IMR-90 (cell line): ENCODE measurements around the gene E4F1. TPM values are rescaled to one million over a fixed set of nuclear protein-coding genes. Genes with fewer than 3 reads are reported as not detected.

Experiments
- ATAC-seq: fragments of 200-7000 bp; cut with Tn5 transposase; 2 replicates; pipeline ENCODE4 v1.9.1; 2020; ENCODE audit warnings: low read depth, mild to moderate bottlenecking, moderate library complexity
- BruUV-seq: library from RNA; stranded (reverse); fragments of 400-500 nt; replicated peaks from 2 replicates; lab custom pipeline; 2021; lab: Mats Ljungman, UMichigan
- CTCF ChIA-PET: fragments of 300-600 bp; formaldehyde crosslinking; extraction: SDS; loops from one replicate; lab custom pipeline; 2021; ENCODE audit warnings: antibody characterized with exemption; lab: Yijun Ruan, JAX
- POLR2A ChIA-PET: fragments of 300-600 bp; sonication (Branson Sonifier 250); formaldehyde crosslinking; loops from one replicate; lab custom pipeline; 2022; ENCODE audit warnings: antibody characterized with exemption; ENCODE audit not compliant: unreplicated experiment; lab: Charles Lee
- DNase-seq: peaks from one replicate; pipeline ENCODE4 v3.0.0; 2013
- H2AFZ ChIP-seq: replicated peaks from 2 replicates; pipeline ENCODE3; 2013; ENCODE audit warnings: low read length, mild to moderate bottlenecking; ENCODE audit not compliant: poor library complexity
- H2AK5ac ChIP-seq: 2 replicates; pipeline ENCODE4 v1.6.1; 2013; ENCODE audit warnings: low read depth, low read length, inconsistent platforms
- H2AK9ac ChIP-seq: replicated peaks from 2 replicates; pipeline ENCODE3; 2013; ENCODE audit warnings: mild to moderate bottlenecking, low read depth, low read length, moderate library complexity; ENCODE audit not compliant: poor library complexity
- H2BK120ac ChIP-seq: 2 replicates; pipeline ENCODE4 v1.6.1; 2013; ENCODE audit warnings: low read depth, low read length, inconsistent platforms
- H2BK15ac ChIP-seq: 3 replicates; pipeline ENCODE4 v1.6.1; 2013; ENCODE audit warnings: low read depth, low read length, inconsistent platforms
- H2BK20ac ChIP-seq: 2 replicates; pipeline ENCODE4 v1.6.1; 2013; ENCODE audit warnings: low read depth, mild to moderate bottlenecking, inconsistent platforms, low read length, moderate library complexity
- H2BK5ac ChIP-seq: 2 replicates; pipeline ENCODE4 v1.6.1; 2013; ENCODE audit warnings: mild to moderate bottlenecking, low read depth, low read length, inconsistent platforms; ENCODE audit not compliant: poor library complexity, severe bottlenecking
- H3K14ac ChIP-seq: replicated peaks from 2 replicates; pipeline ENCODE4 v1.6.1; 2013; ENCODE audit warnings: low read depth, low read length, inconsistent platforms
- H3K18ac ChIP-seq: 2 replicates; pipeline ENCODE4 v1.6.1; 2013; ENCODE audit warnings: low read depth, low read length, control low read depth
- H3K23ac ChIP-seq: 2 replicates; pipeline ENCODE4 v1.6.1; 2013; ENCODE audit warnings: low read depth, low read length, inconsistent platforms
- H3K27ac ChIP-seq: 2 replicates; pipeline ENCODE4 v1.5.1; 2013; ENCODE audit warnings: mild to moderate bottlenecking, control low read depth, low read length; ENCODE audit not compliant: insufficient read depth
- H3K27me3 ChIP-seq: 2 replicates; pipeline ENCODE4 v1.6.1; 2013; ENCODE audit warnings: low read length; ENCODE audit not compliant: control insufficient read depth, insufficient read depth
- H3K36me3 ChIP-seq: 2 replicates; pipeline ENCODE4 v1.6.1; 2013; ENCODE audit warnings: low read length, mixed read lengths; ENCODE audit not compliant: control insufficient read depth, insufficient read depth
- H3K4ac ChIP-seq: 2 replicates; pipeline ENCODE4 v1.6.1; 2013; ENCODE audit warnings: low read depth, low read length, inconsistent platforms
- H3K4me1 ChIP-seq: 2 replicates; pipeline ENCODE4 v1.6.1; 2013; ENCODE audit warnings: low read length, mixed read lengths; ENCODE audit not compliant: control insufficient read depth, insufficient read depth
- H3K4me2 ChIP-seq: 2 replicates; pipeline ENCODE4 v1.6.1; 2013; ENCODE audit warnings: low read depth, mild to moderate bottlenecking, control low read depth, low read length, moderate library complexity
- H3K4me3 ChIP-seq: 2 replicates; pipeline ENCODE4 v1.5.1; 2013; ENCODE audit warnings: low read depth, mild to moderate bottlenecking, control low read depth, low read length, moderate library complexity; ENCODE audit not compliant: insufficient read depth
- H3K56ac ChIP-seq: 2 replicates; pipeline ENCODE4 v1.6.1; 2013; ENCODE audit warnings: low read length, inconsistent platforms; ENCODE audit not compliant: insufficient read depth; ENCODE audit errors: extremely low read depth
- H3K79me1 ChIP-seq, 2 experiments: 2 replicates each; pipeline ENCODE4 v1.6.1; 2013; ENCODE audit warnings: low read length in 2 of 2, inconsistent platforms in 1 of 2, low read depth in 1 of 2
- H3K9ac ChIP-seq: 2 replicates; pipeline ENCODE4 v1.6.1; 2013; ENCODE audit warnings: low read depth, low read length, control low read depth
- H3K9me1 ChIP-seq: 2 replicates; pipeline ENCODE4 v1.6.1; 2013; ENCODE audit warnings: low read length, inconsistent platforms; ENCODE audit not compliant: insufficient read depth
- H3K9me3 ChIP-seq: 2 replicates; pipeline ENCODE4 v1.6.1; 2013; ENCODE audit warnings: low read length; ENCODE audit not compliant: control insufficient read depth, insufficient read depth
- H4K20me1 ChIP-seq: 2 replicates; pipeline ENCODE4 v1.6.1; 2013; ENCODE audit warnings: low read length, inconsistent platforms; ENCODE audit not compliant: insufficient read depth
- H4K5ac ChIP-seq: 2 replicates; pipeline ENCODE4 v1.6.1; 2013; ENCODE audit warnings: mild to moderate bottlenecking, low read depth, low read length, control low read depth
- H4K8ac ChIP-seq, 2 experiments: 2 replicates each; pipeline ENCODE4 v1.6.1; 2013; ENCODE audit warnings: low read depth in 2 of 2, low read length in 2 of 2, control low read depth in 1 of 2, inconsistent platforms in 1 of 2
- H4K91ac ChIP-seq: 2 replicates; pipeline ENCODE4 v1.6.1; 2013; ENCODE audit warnings: low read depth, low read length, inconsistent platforms; ENCODE audit not compliant: insufficient read depth
- BHLHE40 ChIP-seq: fragments of 150-350 bp; IDR thresholded peaks from 2 replicates; pipeline ENCODE4 v1.6.1; 2016; ENCODE audit warnings: mild to moderate bottlenecking, low read depth, low read length
- CHD1 ChIP-seq: IDR thresholded peaks from 2 replicates; pipeline ENCODE4 v1.6.1; 2012; ENCODE audit warnings: low read depth, low read length, improper control_type of control experiment
- CTCF ChIP-seq: conservative IDR thresholded peaks from 2 replicates; pipeline ENCODE4 v1.5.1; 2012; ENCODE audit warnings: mild to moderate bottlenecking, low read depth, low read length, improper control_type of control experiment
- FOS ChIP-seq: fragments of 150-350 bp; IDR thresholded peaks from 2 replicates; pipeline ENCODE4 v1.6.1; 2016; ENCODE audit warnings: low read depth, low read length
- MAFK ChIP-seq: IDR thresholded peaks from 2 replicates; pipeline ENCODE4 v1.6.1; 2012; ENCODE audit warnings: low read depth, low read length, improper control_type of control experiment
- MAZ ChIP-seq: IDR thresholded peaks from 2 replicates; pipeline ENCODE4 v1.6.1; 2012; ENCODE audit warnings: low read depth, mild to moderate bottlenecking, low read length, improper control_type of control experiment, moderate library complexity, borderline replicate concordance
- MXI1 ChIP-seq: IDR thresholded peaks from 2 replicates; pipeline ENCODE4 v1.6.1; 2012; ENCODE audit warnings: low read depth, mild to moderate bottlenecking, low read length, moderate library complexity, borderline replicate concordance
- NFE2L2 ChIP-seq: fragments of 150-350 bp; IDR thresholded peaks from 2 replicates; pipeline ENCODE4 v1.6.1; 2016; ENCODE audit warnings: low read depth, mild to moderate bottlenecking, low read length
- RAD21 ChIP-seq: IDR thresholded peaks from 2 replicates; pipeline ENCODE4 v1.6.1; 2012; ENCODE audit warnings: low read length, improper control_type of control experiment
- RFX5 ChIP-seq: IDR thresholded peaks from 2 replicates; pipeline ENCODE4 v1.8.0; 2012; ENCODE audit warnings: low read depth, mild to moderate bottlenecking, low read length, moderate library complexity
- WGBS, 2 experiments: methylation state at CpG; one replicate each; pipeline versions ENCODE4 v1.1.5 to v1.1.7; 2013; ENCODE audit warnings: missing lambda C conversion rate in 2 of 2; ENCODE audit not compliant: insufficient read length in 1 of 2; ENCODE audit errors: extremely low coverage in 2 of 2; 5-methylcytosine and 5-hydroxymethylcytosine counted together
- dilution Hi-C: fragments of 300-500 bp; cut with HindIII; formaldehyde crosslinking; loops from one replicate; pipeline ENCODE4 v1.14.3; 2018; ENCODE audit warnings: low sequenced_read_pairs; ENCODE audit not compliant: unreplicated experiment
- in situ Hi-C: fragments of 300-500 bp; cut with MboI; formaldehyde crosslinking; loops from 3 replicates; pipeline ENCODE4 v1.14.3; 2019; ENCODE audit warnings: low sequenced_read_pairs, inconsistent platforms, mixed read lengths
- intact Hi-C: fragments of 100-400 bp; cut with micrococcal nuclease; formaldehyde crosslinking; loops from 2 replicates; pipeline ENCODE4 v1.10.0; 2022
- polyA plus RNA-seq, 3 experiments: library from polyadenylated mRNA; depleted of rRNA; stranded (reverse); fragments of >200 nt; gene quantifications; 2 replicates each; pipeline ENCODE4 v1.2.3, GENCODE V29; 2012; ENCODE audit warnings: low replicate concordance in 1 of 3
- total RNA-seq: library from RNA; depleted of rRNA; stranded (reverse); fragments of >200 nt; gene quantifications from 2 replicates; pipeline ENCODE4 v1.2.3, GENCODE V29; 2012

E4F1 gene
- total and polyA plus RNA-seq, 2 of the 4 experiments (the other 2 are of a cell fraction), result 13.1 to 33.0 TPM

- ChIA-PET CTCF (no interaction called here), POLR2A (no interaction called here)
- Histone ChIP-seq H4K8ac (no peak overlapping the region), H3K4me2 (no peak overlapping the region), H3K4ac (no peak overlapping the region), H3K9ac (no peak overlapping the region), H3K9me3 (no peaks in the 10 kb centered on the region), H2BK20ac (no peak overlapping the region), H3K4me3 (no peak overlapping the region), H2BK15ac (no peak overlapping the region), H2BK120ac (no peak overlapping the region), H3K4me1 (no peaks in the 10 kb centered on the region), H3K56ac (no peak overlapping the region), H3K27ac (no peak overlapping the region), H3K9me1 (no peaks in the 10 kb centered on the region), H2AK9ac (no peak overlapping the region), H3K27me3 (no peaks in the 10 kb centered on the region), H3K18ac (no peak overlapping the region), H3K14ac (no peak overlapping the region), H4K20me1 (peaks cover 2% of the 10 kb centered on the region; the same call in 1 of the 2 replicates), H3K36me3 (peaks cover 46% of the 10 kb centered on the region), H2BK5ac (no peak overlapping the region), H3K23ac (no peak overlapping the region), H2AK5ac (no peak overlapping the region), H2AFZ (no peak overlapping the region), H4K5ac (no peak overlapping the region), H4K91ac (no peak overlapping the region), H3K79me1 (no peaks in the 10 kb centered on the region)
- dilution Hi-C loops, result no loop called here
- DNase-seq (no peak), ATAC-seq (no peak)
- TF ChIP-seq NFE2L2 (no peak), FOS (no peak), MAZ (no peak), RFX5 (no peak), MXI1 (no peak), CHD1 (no peak), MAFK (no peak), RAD21 (no peak), BHLHE40 (no peak), CTCF (no peak)
- in situ Hi-C loops, result no loop called here
- no TSS peak for BruUV-seq
- intact Hi-C loops, result no loop called here
- 93% methylated on average over 14 of the region's 18 CpGs; no CpG with 5 or more reads in 1 of the 2 experiments for WGBS, 2 experiments
These were observed 46.3 kb upstream of the E4F1 start for GRCh38 chr16:2177101-2177500.
